IMR-90 (cell line): ENCODE measurements around the gene TEX2. TPM values are rescaled to one million over a fixed set of nuclear protein-coding genes. Genes with fewer than 3 reads are reported as not detected.

ENCODE experiments used
- ATAC-seq: fragments of 200-7000 bp; cut with Tn5 transposase; 2 replicates; pipeline ENCODE4 v1.9.1; 2020; ENCODE audit warnings: low read depth, mild to moderate bottlenecking, moderate library complexity
- BruUV-seq: library from RNA; stranded (reverse); fragments of 400-500 nt; replicated peaks from 2 replicates; lab custom pipeline; 2021; lab: Mats Ljungman, UMichigan
- CTCF ChIA-PET: fragments of 300-600 bp; formaldehyde crosslinking; extraction: SDS; loops from one replicate; lab custom pipeline; 2021; ENCODE audit warnings: antibody characterized with exemption; lab: Yijun Ruan, JAX
- POLR2A ChIA-PET: fragments of 300-600 bp; sonication (Branson Sonifier 250); formaldehyde crosslinking; loops from one replicate; lab custom pipeline; 2022; ENCODE audit warnings: antibody characterized with exemption; ENCODE audit not compliant: unreplicated experiment; lab: Charles Lee
- DNase-seq: peaks from one replicate; pipeline ENCODE4 v3.0.0; 2013
- H2AFZ ChIP-seq: replicated peaks from 2 replicates; pipeline ENCODE3; 2013; ENCODE audit warnings: low read length, mild to moderate bottlenecking; ENCODE audit not compliant: poor library complexity
- H2AK5ac ChIP-seq: 2 replicates; pipeline ENCODE4 v1.6.1; 2013; ENCODE audit warnings: low read depth, low read length, inconsistent platforms
- H2AK9ac ChIP-seq: replicated peaks from 2 replicates; pipeline ENCODE3; 2013; ENCODE audit warnings: mild to moderate bottlenecking, low read depth, low read length, moderate library complexity; ENCODE audit not compliant: poor library complexity
- H2BK120ac ChIP-seq: 2 replicates; pipeline ENCODE4 v1.6.1; 2013; ENCODE audit warnings: low read depth, low read length, inconsistent platforms
- H2BK15ac ChIP-seq: 3 replicates; pipeline ENCODE4 v1.6.1; 2013; ENCODE audit warnings: low read depth, low read length, inconsistent platforms
- H2BK20ac ChIP-seq: 2 replicates; pipeline ENCODE4 v1.6.1; 2013; ENCODE audit warnings: low read depth, mild to moderate bottlenecking, inconsistent platforms, low read length, moderate library complexity
- H2BK5ac ChIP-seq: 2 replicates; pipeline ENCODE4 v1.6.1; 2013; ENCODE audit warnings: mild to moderate bottlenecking, low read depth, low read length, inconsistent platforms; ENCODE audit not compliant: poor library complexity, severe bottlenecking
- H3K14ac ChIP-seq: replicated peaks from 2 replicates; pipeline ENCODE4 v1.6.1; 2013; ENCODE audit warnings: low read depth, low read length, inconsistent platforms
- H3K18ac ChIP-seq: 2 replicates; pipeline ENCODE4 v1.6.1; 2013; ENCODE audit warnings: low read depth, low read length, control low read depth
- H3K23ac ChIP-seq: 2 replicates; pipeline ENCODE4 v1.6.1; 2013; ENCODE audit warnings: low read depth, low read length, inconsistent platforms
- H3K27ac ChIP-seq: 2 replicates; pipeline ENCODE4 v1.5.1; 2013; ENCODE audit warnings: mild to moderate bottlenecking, control low read depth, low read length; ENCODE audit not compliant: insufficient read depth
- H3K27me3 ChIP-seq: 2 replicates; pipeline ENCODE4 v1.6.1; 2013; ENCODE audit warnings: low read length; ENCODE audit not compliant: control insufficient read depth, insufficient read depth
- H3K36me3 ChIP-seq: 2 replicates; pipeline ENCODE4 v1.6.1; 2013; ENCODE audit warnings: low read length, mixed read lengths; ENCODE audit not compliant: control insufficient read depth, insufficient read depth
- H3K4ac ChIP-seq: 2 replicates; pipeline ENCODE4 v1.6.1; 2013; ENCODE audit warnings: low read depth, low read length, inconsistent platforms
- H3K4me1 ChIP-seq: 2 replicates; pipeline ENCODE4 v1.6.1; 2013; ENCODE audit warnings: low read length, mixed read lengths; ENCODE audit not compliant: control insufficient read depth, insufficient read depth
- H3K4me2 ChIP-seq: 2 replicates; pipeline ENCODE4 v1.6.1; 2013; ENCODE audit warnings: low read depth, mild to moderate bottlenecking, control low read depth, low read length, moderate library complexity
- H3K4me3 ChIP-seq: 2 replicates; pipeline ENCODE4 v1.5.1; 2013; ENCODE audit warnings: low read depth, mild to moderate bottlenecking, control low read depth, low read length, moderate library complexity; ENCODE audit not compliant: insufficient read depth
- H3K56ac ChIP-seq: 2 replicates; pipeline ENCODE4 v1.6.1; 2013; ENCODE audit warnings: low read length, inconsistent platforms; ENCODE audit not compliant: insufficient read depth; ENCODE audit errors: extremely low read depth
- H3K79me1 ChIP-seq, 2 experiments: 2 replicates each; pipeline ENCODE4 v1.6.1; 2013; ENCODE audit warnings: low read length in 2 of 2, inconsistent platforms in 1 of 2, low read depth in 1 of 2
- H3K9ac ChIP-seq: 2 replicates; pipeline ENCODE4 v1.6.1; 2013; ENCODE audit warnings: low read depth, low read length, control low read depth
- H3K9me1 ChIP-seq: 2 replicates; pipeline ENCODE4 v1.6.1; 2013; ENCODE audit warnings: low read length, inconsistent platforms; ENCODE audit not compliant: insufficient read depth
- H3K9me3 ChIP-seq: 2 replicates; pipeline ENCODE4 v1.6.1; 2013; ENCODE audit warnings: low read length; ENCODE audit not compliant: control insufficient read depth, insufficient read depth
- H4K20me1 ChIP-seq: 2 replicates; pipeline ENCODE4 v1.6.1; 2013; ENCODE audit warnings: low read length, inconsistent platforms; ENCODE audit not compliant: insufficient read depth
- H4K5ac ChIP-seq: 2 replicates; pipeline ENCODE4 v1.6.1; 2013; ENCODE audit warnings: mild to moderate bottlenecking, low read depth, low read length, control low read depth
- H4K8ac ChIP-seq, 2 experiments: 2 replicates each; pipeline ENCODE4 v1.6.1; 2013; ENCODE audit warnings: low read depth in 2 of 2, low read length in 2 of 2, control low read depth in 1 of 2, inconsistent platforms in 1 of 2
- H4K91ac ChIP-seq: 2 replicates; pipeline ENCODE4 v1.6.1; 2013; ENCODE audit warnings: low read depth, low read length, inconsistent platforms; ENCODE audit not compliant: insufficient read depth
- NFE2L2 ChIP-seq: fragments of 150-350 bp; IDR thresholded peaks from 2 replicates; pipeline ENCODE4 v1.6.1; 2016; ENCODE audit warnings: low read depth, mild to moderate bottlenecking, low read length
- POLR2A ChIP-seq: IDR thresholded peaks from 2 replicates; pipeline ENCODE4 v1.6.1; 2012; ENCODE audit warnings: mild to moderate bottlenecking, low read depth, low read length
- SMC3 ChIP-seq: fragments of 150-350 bp; IDR thresholded peaks from 2 replicates; pipeline ENCODE4 v1.6.1; 2016; ENCODE audit warnings: low read depth, mild to moderate bottlenecking, antibody characterized with exemption, low read length, moderate library complexity
- WGBS, 2 experiments: methylation state at CpG; one replicate each; pipeline versions ENCODE4 v1.1.5 to v1.1.7; 2013; ENCODE audit warnings: missing lambda C conversion rate in 2 of 2; ENCODE audit not compliant: insufficient read length in 1 of 2; ENCODE audit errors: extremely low coverage in 2 of 2; 5-methylcytosine and 5-hydroxymethylcytosine counted together
- dilution Hi-C: fragments of 300-500 bp; cut with HindIII; formaldehyde crosslinking; loops from one replicate; pipeline ENCODE4 v1.14.3; 2018; ENCODE audit warnings: low sequenced_read_pairs; ENCODE audit not compliant: unreplicated experiment
- in situ Hi-C: fragments of 300-500 bp; cut with MboI; formaldehyde crosslinking; loops from 3 replicates; pipeline ENCODE4 v1.14.3; 2019; ENCODE audit warnings: low sequenced_read_pairs, inconsistent platforms, mixed read lengths
- intact Hi-C: fragments of 100-400 bp; cut with micrococcal nuclease; formaldehyde crosslinking; loops from 2 replicates; pipeline ENCODE4 v1.10.0; 2022
- polyA plus RNA-seq, 3 experiments: library from polyadenylated mRNA; depleted of rRNA; stranded (reverse); fragments of >200 nt; gene quantifications; 2 replicates each; pipeline ENCODE4 v1.2.3, GENCODE V29; 2012; ENCODE audit warnings: low replicate concordance in 1 of 3
- total RNA-seq: library from RNA; depleted of rRNA; stranded (reverse); fragments of >200 nt; gene quantifications from 2 replicates; pipeline ENCODE4 v1.2.3, GENCODE V29; 2012

Gene TEX2
- total and polyA plus RNA-seq, 2 of the 4 experiments (the other 2 are of a cell fraction), result 18.2 to 21.9 TPM

GRCh38 chr17:64225410-64225809 is 37.6 kb downstream of the TEX2 start:
- TF ChIP-seq NFE2L2 (no peak), SMC3 (no peak), POLR2A (no peak)
- H2BK15ac ChIP-seq, result no peak overlapping the region
- intact Hi-C loops, result no loop called here
- H3K9ac ChIP-seq, result no peak overlapping the region
- no peak overlapping the region for H2BK5ac ChIP-seq
- dilution Hi-C loops, result no loop called here
- no peak overlapping the region for H3K18ac ChIP-seq
- H2AK5ac ChIP-seq, result no peak overlapping the region
- in situ Hi-C loops, result no loop called here
- peaks cover 5% of the 10 kb centered on the region for H3K4me1 ChIP-seq
- H3K23ac ChIP-seq, result no peak overlapping the region
- H4K8ac ChIP-seq, result no peak overlapping the region
- H3K36me3 ChIP-seq, result no peaks in the 10 kb centered on the region
- H4K5ac ChIP-seq, result no peak overlapping the region
- H3K9me1 ChIP-seq, result peaks cover 6% of the 10 kb centered on the region
- H3K14ac ChIP-seq, result no peak overlapping the region
- H2BK120ac ChIP-seq, result no peak overlapping the region
- no peak overlapping the region for H3K56ac ChIP-seq
- ATAC-seq, result no peak
- CTCF ChIA-PET, result no interaction called here
- no peaks in the 10 kb centered on the region; the same call in 1 of the 2 replicates for H4K20me1 ChIP-seq
- no TSS peak for BruUV-seq
- no peak overlapping the region for H2AK9ac ChIP-seq
- POLR2A ChIA-PET, result no interaction called here
- WGBS, 2 experiments, result no CpG with 5 or more reads among the region's 3 CpGs
- no peak overlapping the region for H4K91ac ChIP-seq
- no peak overlapping the region for H3K27ac ChIP-seq
- H2BK20ac ChIP-seq, result no peak overlapping the region
- no peak overlapping the region for H2AFZ ChIP-seq
- H3K4me3 ChIP-seq, result no peak overlapping the region
- H3K79me1 ChIP-seq, result peaks cover 16 to 20% of the 10 kb centered on the region in 2 experiments
- no peak overlapping the region for H3K4ac ChIP-seq
- no peaks in the 10 kb centered on the region for H3K27me3 ChIP-seq
- H3K4me2 ChIP-seq, result no peak overlapping the region
- no peaks in the 10 kb centered on the region for H3K9me3 ChIP-seq
- DNase-seq, result no peak
